A549 (cell line): ENCODE results near the gene NCDN. TPM values are rescaled to one million over a fixed set of nuclear protein-coding genes. Genes with fewer than 3 reads are reported as not detected.

Experiments used
- ATAC-seq, 2 experiments: fragments of 200-7000 bp in 1 of 2; fragments of >200 bp in 1 of 2; cut with Nextera tagmentation in 1 of 2; cut with Tn5 transposase in 1 of 2; 3 replicates each; pipeline versions ENCODE4 v1.8.0 to v1.9.1; 2018 to 2020; ENCODE audit warnings: mild to moderate bottlenecking in 1 of 2, moderate library complexity in 1 of 2
- CTCF ChIA-PET: fragments of 300-600 bp; sonication (Branson Sonifier 250); formaldehyde crosslinking; extraction: SDS; loops from one replicate; lab custom pipeline; 2021; ENCODE audit warnings: antibody characterized with exemption, inconsistent platforms; lab: Yijun Ruan, JAX
- POLR2A ChIA-PET: fragments of 350-600 bp; formaldehyde crosslinking; extraction: SDS; loops from one replicate; lab custom pipeline; 2021; ENCODE audit warnings: antibody characterized with exemption, inconsistent platforms; lab: Yijun Ruan, JAX
- DNase-seq, 2 experiments: peaks; one replicate each; pipeline versions ENCODE4 v3.0.0 to v3.0.0-alpha.2; 2011 to 2016; ENCODE audit warnings: low read depth in 1 of 2, low spot score in 1 of 2
- FAIRE-seq: peaks from 2 replicates; lab custom pipeline; 2011; peaks lifted over from hg19 to GRCh38; lab: Jason Lieb, UNC
- H3K27ac ChIP-seq, 2 experiments: fragments of >200 bp; sonication (Bioruptor Twin); formaldehyde crosslinking; 3 replicates each; pipeline ENCODE4 v1.5.1; 2016 to 2017
- H3K4me1 ChIP-seq: fragments of >200 bp; sonication (Bioruptor Twin); formaldehyde crosslinking; 3 replicates; pipeline ENCODE4 v1.6.1; 2016
- H3K4me2 ChIP-seq: fragments of >200 bp; sonication (Bioruptor Twin); formaldehyde crosslinking; 3 replicates; pipeline ENCODE4 v1.6.1; 2016
- H3K4me3 ChIP-seq: fragments of >200 bp; sonication (Bioruptor Twin); formaldehyde crosslinking; 3 replicates; pipeline ENCODE4 v1.5.1; 2016
- H3K9me3 ChIP-seq: fragments of >200 bp; sonication (Bioruptor Twin); formaldehyde crosslinking; 3 replicates; pipeline ENCODE4 v1.6.1; 2016
- CBX2 ChIP-seq: fragments of 200-600 bp; sonication (generic); IDR thresholded peaks from 2 replicates; pipeline ENCODE4 v1.6.1; 2016; ENCODE audit warnings: low read depth, mild to moderate bottlenecking, borderline replicate concordance
- CHD2 ChIP-seq: fragments of 150-350 bp; IDR thresholded peaks from 2 replicates; pipeline ENCODE4 v1.6.1; 2014; ENCODE audit warnings: low read length; ENCODE audit not compliant: partially characterized antibody
- E2F6 ChIP-seq: IDR thresholded peaks from 2 replicates; pipeline ENCODE4 v1.6.1; 2012; ENCODE audit warnings: low read depth, borderline replicate concordance
- EHF ChIP-seq: fragments of 250-450 bp; sonication (Bioruptor Pico); IDR thresholded peaks from 2 replicates; pipeline ENCODE4 v1.5.0; 2020; ENCODE audit warnings: mild to moderate bottlenecking
- EHMT2 ChIP-seq: fragments of 200-600 bp; sonication (generic); IDR thresholded peaks from 2 replicates; pipeline ENCODE4 v1.6.1; 2016; ENCODE audit warnings: antibody characterized with exemption, low read depth, mild to moderate bottlenecking, moderate library complexity
- EP300 ChIP-seq, 2 experiments: fragments of >200 bp; sonication (Bioruptor Twin); formaldehyde crosslinking; IDR thresholded peaks; 2 replicates in 1 of 2; 3 replicates in 1 of 2; pipeline ENCODE4 v1.6.1; 2016 to 2017
- JUN ChIP-seq, 2 experiments: fragments of >200 bp; sonication (Bioruptor Twin); formaldehyde crosslinking; IDR thresholded peaks; 2 replicates in 1 of 2; 3 replicates in 1 of 2; pipeline ENCODE4 v1.6.1; 2016 to 2017
- MAX ChIP-seq: IDR thresholded peaks from 2 replicates; pipeline ENCODE4 v1.6.1; 2012
- MAZ ChIP-seq: fragments of 150-350 bp; IDR thresholded peaks from 2 replicates; pipeline ENCODE4 v1.6.1; 2014; ENCODE audit warnings: antibody characterized with exemption, low read depth, low read length, borderline replicate concordance
- MYC ChIP-seq: IDR thresholded peaks from 2 replicates; pipeline ENCODE4 v1.6.1; 2012; ENCODE audit warnings: mild to moderate bottlenecking, inconsistent platforms, low read length, improper control_type of control experiment, borderline replicate concordance
- NFE2L2 ChIP-seq: fragments of 150-350 bp; conservative IDR thresholded peaks from 2 replicates; pipeline ENCODE4 v1.6.1; 2014; ENCODE audit warnings: low read length
- NPAS2 ChIP-seq: fragments of 250-450 bp; sonication (Bioruptor Pico); IDR thresholded peaks from 2 replicates; pipeline ENCODE4 v1.8.0; 2022; ENCODE audit warnings: mild to moderate bottlenecking, moderate library complexity, borderline replicate concordance
- PBX3 ChIP-seq: IDR thresholded peaks from 2 replicates; pipeline ENCODE4 v1.6.1; 2012
- PHF8 ChIP-seq: fragments of 200-600 bp; sonication (generic); IDR thresholded peaks from 2 replicates; pipeline ENCODE4 v1.6.1; 2016; ENCODE audit warnings: low read depth, mild to moderate bottlenecking, antibody characterized with exemption, moderate library complexity, borderline replicate concordance
- POLR2A ChIP-seq: IDR thresholded peaks from 2 replicates; pipeline ENCODE4 v1.6.1; 2012; ENCODE audit warnings: mild to moderate bottlenecking, low read length
- RAD21 ChIP-seq, 2 experiments: fragments of >200 bp in 1 of 2; sonication (Bioruptor Twin) in 1 of 2; formaldehyde crosslinking in 1 of 2; IDR thresholded peaks in 1 of 2; conservative IDR thresholded peaks in 1 of 2; 2 replicates in 1 of 2; 3 replicates in 1 of 2; pipeline ENCODE4 v1.6.1; 2012 to 2018; ENCODE audit warnings: inconsistent platforms in 1 of 2
- SREBF2 ChIP-seq: fragments of 450-650 bp; IDR thresholded peaks from 2 replicates; pipeline ENCODE4 v1.6.1; 2014; ENCODE audit warnings: mild to moderate bottlenecking, moderate library complexity
- WGBS: methylation state at CpG from one replicate; pipeline ENCODE4 v1.1.6; 2017; ENCODE audit errors: missing lambda C conversion rate; 5-methylcytosine and 5-hydroxymethylcytosine counted together
- polyA minus RNA-seq: library from RNA; depleted of rRNA, polyadenylated mRNA; stranded (reverse); fragments of >200 nt; gene quantifications from 2 replicates; pipeline ENCODE4 v1.2.3, GENCODE V29; 2011; rRNA and poly(A)+ RNA removed
- polyA plus RNA-seq, 4 experiments: library from polyadenylated mRNA; depleted of rRNA in 3 of 4; stranded (reverse); fragments of >200 nt; fragmentation: RNase III in 1 of 4; extraction: RNeasy Plus Mini Kit Qiagen cat#74134 plus additional on column Dnase treatment in 1 of 4; gene quantifications; 2 replicates in 3 of 4; 3 replicates in 1 of 4; pipeline ENCODE4 v1.2.3, GENCODE V29; 2011 to 2017

The NCDN gene
- polyA plus RNA-seq (2011; rRNA removed): 7.0 and 8.0 TPM in 2 replicates
- polyA plus RNA-seq (2012; cell fraction: cytosol; rRNA removed): 15.3 and 20.7 TPM in 2 replicates
- 28.8 and 33.9 TPM in 2 replicates for polyA plus RNA-seq (2012; cell fraction: nucleus; rRNA removed)
- 15.7 to 17.0 TPM (median 16.8 TPM) in 3 replicates for polyA plus RNA-seq (2017; fragmentation: RNase III; extraction: RNeasy Plus Mini Kit Qiagen cat#74134 plus additional on column Dnase treatment)
- 6.0 and 11.2 TPM in 2 replicates for polyA minus RNA-seq

GRCh38 chr1:35557611-35558373 is at the start of gene NCDN:
TSS of gene NCDN (plus strand) at chr1:35557799. CDS start at chr1:35558191, 392 bp downstream.
- H3K4me3 ChIP-seq: peak within 1 kb of the TSS; percentile 96
- TF ChIP-seq RAD21 (conservative IDR thresholded peaks at IDR 0.05 in 1 of 2, IDR thresholded peaks at IDR 0.05 in 1 of 2) (no peak), JUN (IDR thresholded peaks at IDR 0.05) (peak in 1 of 2 experiments; percentile 81; a peak in 2 of 5 replicates), CHD2 (peak; percentile 37), NPAS2 (CRISPR knock-in tag) (no peak), MYC (peak; percentile 26; the same call in 1 of the 2 replicates), MAZ (0 out of 2 replicates have a peak, but pooled peaks have one; percentile 25), E2F6 (0 out of 2 replicates have a peak, but pooled peaks have one; percentile 7), CBX2 (peak; percentile 100), POLR2A (peak; percentile 89), MAX (peak; percentile 75), PHF8 (peak; percentile 92)
- DNase-seq (peak; percentile 90 to 95), FAIRE-seq (no peak), ATAC-seq (peak; percentile 91 to 96)
- H3K27ac ChIP-seq: peak within 1 kb of the TSS; percentile 99 to 100
- H3K9me3 ChIP-seq: no peaks in the 10 kb centered on the region
- H3K4me2 ChIP-seq: peak within 1 kb of the TSS; percentile 99
- WGBS: under 1% methylated on average over 24 of the region's 58 CpGs
- H3K4me1 ChIP-seq: peaks cover 32% of the 10 kb centered on the region; the same call in 2 of the 3 replicates
- POLR2A ChIA-PET: interaction anchor here (0.7 to 1.4 kb wide), 8 partner anchors 9 to 211 kb away, joined by 3 to 6 read pairs (median 4); partner anchors contain the start of genes CLSPN and TFAP2E
- CTCF ChIA-PET: interaction anchor here (0.9 to 2.6 kb wide), 5 partner anchors 11 to 158 kb away, joined by 3 to 12 read pairs (median 3); no protein-coding TSS in a partner anchor

GRCh38 chr1:35507947-35508346 is 49.7 kb upstream of the NCDN start:
- no peak overlapping the region for H3K4me2 ChIP-seq
- ATAC-seq (no peak), DNase-seq (no peak), FAIRE-seq (no peak)
- TF ChIP-seq JUN (IDR thresholded peaks at IDR 0.05) (no peak), EHMT2 (no peak), EP300 (IDR thresholded peaks at IDR 0.05) (no peak), PBX3 (no peak), NPAS2 (CRISPR knock-in tag) (no peak), NFE2L2 (no peak), POLR2A (no peak), SREBF2 (no peak)
- no peak overlapping the region for H3K4me3 ChIP-seq
- H3K27ac ChIP-seq: no peak overlapping the region
- H3K4me1 ChIP-seq: peaks cover 13% of the 10 kb centered on the region; the same call in 2 of the 3 replicates
- no peaks in the 10 kb centered on the region for H3K9me3 ChIP-seq
- CTCF ChIA-PET: no interaction called here
- POLR2A ChIA-PET: no interaction called here

GRCh38 chr1:35509558-35509957 is 48.0 kb upstream of the NCDN start:
- ATAC-seq (no peak), DNase-seq (no peak), FAIRE-seq (no peak)
- Histone ChIP-seq H3K4me2 (no peak overlapping the region), H3K4me1 (peaks cover 13% of the 10 kb centered on the region; the same call in 2 of the 3 replicates), H3K9me3 (no peaks in the 10 kb centered on the region), H3K27ac (no peak overlapping the region), H3K4me3 (no peak overlapping the region)
- WGBS: 69% methylated on average over 3 of the region's 3 CpGs
- CTCF ChIA-PET: no interaction called here
- TF ChIP-seq EHMT2: no peak
- no peak for TF ChIP-seq EHF (CRISPR knock-in tag)
- no peak for TF ChIP-seq MAZ
- POLR2A ChIA-PET: no interaction called here
